Left ventricle myocardium inferior (tissue), 1 donor: Measurements from ENCODE around the gene GRK7. TPM values are rescaled to one million over a fixed set of nuclear protein-coding genes. Genes with fewer than 3 reads are reported as not detected.

Experiments used
- DNase-seq: peaks from one replicate; pipeline ENCODE4 v3.0.0-alpha.2; 2020
- H3K27ac ChIP-seq: fragments of 200-600 bp; replicated peaks from 2 replicates; pipeline ENCODE4 v1.8.0; 2021
- H3K27me3 ChIP-seq: fragments of 200-600 bp; 2 replicates; pipeline ENCODE4 v1.8.0; 2021; ENCODE audit warnings: low read depth
- H3K36me3 ChIP-seq: fragments of 200-600 bp; 2 replicates; pipeline ENCODE4 v1.8.0; 2021
- H3K4me1 ChIP-seq: fragments of 200-600 bp; 2 replicates; pipeline ENCODE4 v1.8.0; 2021
- H3K4me3 ChIP-seq: fragments of 200-600 bp; 2 replicates; pipeline ENCODE4 v1.8.0; 2021; ENCODE audit warnings: mild to moderate bottlenecking, moderate library complexity
- H3K9me3 ChIP-seq: fragments of 200-600 bp; replicated peaks from 2 replicates; pipeline ENCODE4 v1.8.0; 2021
- intact Hi-C: fragments of 100-400 bp; cut with micrococcal nuclease; formaldehyde crosslinking; loops from one replicate; pipeline ENCODE4 v1.11.0; 2022
- total RNA-seq: library from RNA; stranded (reverse); fragmentation: NEBNext Ultra II Directional; extraction: Animal tissue kit (Norgen Biotek cat#: 25700); gene quantifications from one replicate; pipeline ENCODE4 v1.2.1, GENCODE V29; 2021
- TF ChIP-seq, protein P1 (sequence below): fragments of 200-600 bp; IDR thresholded peaks from 2 replicates; pipeline ENCODE4 v1.8.0; 2021; ENCODE audit warnings: antibody characterized with exemption, mild to moderate bottlenecking, borderline replicate concordance
- donor health status: DM: no; HTN: yes; CAD: no; lungs with severe emphysema.

The GRK7 gene
- total RNA-seq, 1 donor from 2014 or later: not detected

- no peaks in the 10 kb centered on the region for H3K9me3 ChIP-seq
- H3K36me3 ChIP-seq: no peaks in the 10 kb centered on the region
- TF ChIP-seq, protein P1, sequence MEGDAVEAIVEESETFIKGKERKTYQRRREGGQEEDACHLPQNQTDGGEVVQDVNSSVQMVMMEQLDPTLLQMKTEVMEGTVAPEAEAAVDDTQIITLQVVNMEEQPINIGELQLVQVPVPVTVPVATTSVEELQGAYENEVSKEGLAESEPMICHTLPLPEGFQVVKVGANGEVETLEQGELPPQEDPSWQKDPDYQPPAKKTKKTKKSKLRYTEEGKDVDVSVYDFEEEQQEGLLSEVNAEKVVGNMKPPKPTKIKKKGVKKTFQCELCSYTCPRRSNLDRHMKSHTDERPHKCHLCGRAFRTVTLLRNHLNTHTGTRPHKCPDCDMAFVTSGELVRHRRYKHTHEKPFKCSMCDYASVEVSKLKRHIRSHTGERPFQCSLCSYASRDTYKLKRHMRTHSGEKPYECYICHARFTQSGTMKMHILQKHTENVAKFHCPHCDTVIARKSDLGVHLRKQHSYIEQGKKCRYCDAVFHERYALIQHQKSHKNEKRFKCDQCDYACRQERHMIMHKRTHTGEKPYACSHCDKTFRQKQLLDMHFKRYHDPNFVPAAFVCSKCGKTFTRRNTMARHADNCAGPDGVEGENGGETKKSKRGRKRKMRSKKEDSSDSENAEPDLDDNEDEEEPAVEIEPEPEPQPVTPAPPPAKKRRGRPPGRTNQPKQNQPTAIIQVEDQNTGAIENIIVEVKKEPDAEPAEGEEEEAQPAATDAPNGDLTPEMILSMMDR: no peak
- DNase-seq: no peak
- H3K27ac ChIP-seq: no peak overlapping the region
- no peaks in the 10 kb centered on the region for H3K4me1 ChIP-seq
- no peaks in the 10 kb centered on the region for H3K27me3 ChIP-seq
- H3K4me3 ChIP-seq: no peak overlapping the region
- intact Hi-C loops: no loop called here
Measured at GRCh38 chr3:141777957-141778813, 15.0 kb downstream of the GRK7 start.

DNA sequence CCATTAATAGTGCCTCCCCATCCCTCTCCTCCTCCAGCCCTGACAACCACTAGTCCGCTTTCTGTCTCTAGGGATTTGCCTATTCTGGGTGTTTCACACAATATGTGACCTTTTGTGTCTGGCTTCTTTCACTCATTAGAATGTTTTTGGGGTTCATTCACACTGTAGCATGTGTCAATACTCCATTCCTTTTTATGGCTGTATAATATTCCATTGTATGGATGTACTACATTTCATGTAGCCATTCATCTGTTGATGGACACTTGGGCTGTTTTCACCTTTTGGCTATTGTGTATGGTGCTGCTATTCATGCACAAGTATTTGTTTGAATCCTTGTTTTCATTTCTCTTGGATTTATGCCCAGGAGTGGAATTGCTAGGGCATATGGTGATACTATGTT, 16.5 kb downstream of the GRK7 start:
- DNase-seq: no peak
- intact Hi-C loops: loop anchor here (10.0 kb wide), 1 partner anchor 125 kb away; no protein-coding TSS in a partner anchor
- no peak overlapping the region for H3K27ac ChIP-seq
- TF ChIP-seq, protein P1: no peak
- no peaks in the 10 kb centered on the region for H3K27me3 ChIP-seq
- H3K9me3 ChIP-seq: no peaks in the 10 kb centered on the region
- H3K4me1 ChIP-seq: no peaks in the 10 kb centered on the region
- no peaks in the 10 kb centered on the region for H3K36me3 ChIP-seq
- H3K4me3 ChIP-seq: no peak overlapping the region

DNA sequence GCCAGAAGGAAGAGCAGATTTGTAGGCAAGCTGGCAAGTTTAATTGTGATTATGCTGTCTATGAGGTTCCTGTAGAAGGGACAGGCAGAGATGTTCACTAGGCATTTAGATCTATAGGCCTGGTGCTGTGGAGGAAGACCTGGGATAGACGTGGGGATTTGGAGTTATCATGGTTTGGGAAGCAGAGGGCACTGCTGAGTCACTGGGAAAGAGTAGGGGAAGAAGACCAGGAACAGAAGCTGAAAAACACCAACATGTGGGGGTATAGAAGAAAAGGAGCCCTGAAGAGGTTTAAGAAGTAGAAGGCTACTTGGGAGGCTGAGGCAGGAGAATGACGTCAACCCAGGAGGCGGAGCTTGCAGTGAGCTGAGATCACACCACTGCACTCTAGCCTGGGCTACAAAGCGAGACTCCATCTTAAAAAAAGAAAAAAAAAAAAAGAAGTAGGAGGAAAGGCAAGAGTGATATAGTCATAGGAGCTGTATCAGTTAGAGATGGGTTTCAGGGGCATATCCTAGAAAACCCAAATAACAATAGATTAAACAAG, 19.3 kb downstream of the GRK7 start:
- no peak overlapping the region for H3K4me3 ChIP-seq
- no peaks in the 10 kb centered on the region for H3K9me3 ChIP-seq
- intact Hi-C loops: loop anchor here (10.0 kb wide), 1 partner anchor 122 kb away; no protein-coding TSS in a partner anchor
- no peak for DNase-seq
- TF ChIP-seq, protein P1: peak; percentile 40
- H3K36me3 ChIP-seq: no peaks in the 10 kb centered on the region
- H3K27ac ChIP-seq: no peak overlapping the region
- no peaks in the 10 kb centered on the region for H3K4me1 ChIP-seq
- H3K27me3 ChIP-seq: no peaks in the 10 kb centered on the region

DNA sequence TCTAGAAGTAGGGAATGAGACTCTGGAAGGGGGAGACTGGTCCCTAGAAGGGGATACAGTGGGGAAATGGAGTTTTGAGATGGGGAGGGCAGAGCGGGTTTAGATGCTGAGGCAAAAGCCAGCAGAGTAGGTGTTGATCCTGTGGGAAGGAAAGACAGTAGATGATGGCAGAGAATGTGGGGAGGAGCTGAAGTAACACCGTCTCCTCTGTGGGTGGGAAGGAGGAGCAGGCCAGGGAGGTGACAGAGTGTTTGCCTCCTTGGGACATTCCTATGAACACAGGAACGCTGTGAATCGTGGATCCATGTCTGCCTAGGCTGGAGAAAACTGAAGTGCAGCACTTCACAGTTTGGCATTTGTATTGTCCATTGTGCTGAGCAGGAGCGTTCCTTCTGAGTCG, 20.4 kb downstream of the GRK7 start:
- TF ChIP-seq, protein P1: no peak
- intact Hi-C loops: loop anchor here (10.0 kb wide), 1 partner anchor 121 kb away; no protein-coding TSS in a partner anchor
- H3K9me3 ChIP-seq: no peaks in the 10 kb centered on the region
- H3K27ac ChIP-seq: no peak overlapping the region
- DNase-seq: no peak
- H3K36me3 ChIP-seq: no peaks in the 10 kb centered on the region
- H3K4me1 ChIP-seq: no peaks in the 10 kb centered on the region
- no peaks in the 10 kb centered on the region for H3K27me3 ChIP-seq
- no peak overlapping the region for H3K4me3 ChIP-seq

DNA sequence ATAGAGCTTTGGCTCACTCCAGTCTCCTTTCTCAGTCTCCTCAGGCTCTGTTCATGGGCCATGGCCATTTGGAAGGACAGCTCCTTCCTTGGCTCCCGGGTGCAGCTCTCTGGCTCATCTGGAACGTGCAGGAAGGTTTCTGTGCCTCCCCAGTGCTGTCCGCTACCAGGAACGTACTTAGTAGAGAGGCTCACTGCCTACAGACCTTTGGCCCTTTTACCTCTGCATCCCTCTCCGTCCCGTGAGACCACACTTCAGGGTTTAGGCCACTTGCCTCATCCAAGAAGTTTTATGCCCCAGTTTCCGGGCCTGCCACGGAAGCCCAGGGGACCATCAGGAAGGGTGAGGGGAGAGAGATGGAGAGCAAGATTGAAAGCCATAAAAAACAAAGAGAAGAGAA, 20.9 kb downstream of the GRK7 start:
- intact Hi-C loops: loop anchor here (10.0 kb wide), 1 partner anchor 121 kb away; no protein-coding TSS in a partner anchor

More for the DNA sequence above, 20.9 kb downstream of the GRK7 start:
- H3K4me3 ChIP-seq: no peak overlapping the region
- H3K9me3 ChIP-seq: no peaks in the 10 kb centered on the region
- H3K4me1 ChIP-seq: no peaks in the 10 kb centered on the region
- DNase-seq: no peak
- TF ChIP-seq, protein P1: no peak
- no peak overlapping the region for H3K27ac ChIP-seq
- H3K27me3 ChIP-seq: no peaks in the 10 kb centered on the region
- H3K36me3 ChIP-seq: no peaks in the 10 kb centered on the region
